Measurements from ENCODE around the gene NPAT. TPM values are rescaled to one million over a fixed set of nuclear protein-coding genes. Genes with fewer than 3 reads are reported as not detected.
A peak's percentile ranks its signal among the peaks of the same experiment; 100 is the strongest.

Gene NPAT
- total and polyA plus RNA-seq, 10 of the 15 experiments (the other 5 are each of a cell fraction or from before 2014, with no cell fraction given): 7.5 to 32.8 (median 20.1) TPM

- TF ChIP-seq MXI1 (IDR thresholded peaks at IDR 0.05; ENCODE audit: low read depth, low read length): peak; percentile 38; the same call in 1 of the 2 replicates
- TF ChIP-seq CTCF (IDR thresholded peaks at IDR 0.05 in 2 of 3, conservative IDR thresholded peaks at IDR 0.05 in 1 of 3; ENCODE audit: control insufficient read depth in 2 of 3, extremely low read depth in 1 of 3, insufficient read depth in 1 of 3, low read depth in 3 of 3, low read length in 3 of 3): peak; percentile 7 to 39 (median 10); a peak in 1 of 6 replicates
- no peak for TF ChIP-seq PBX3 (IDR thresholded peaks at IDR 0.05; ENCODE audit: insufficient replicate concordance, low read depth, low read length)
- peak; percentile 77 for TF ChIP-seq SP1 (IDR thresholded peaks at IDR 0.05; ENCODE audit: low read depth, low read length)
- no peak for TF ChIP-seq HSF1 (IDR thresholded peaks at IDR 0.05; ENCODE audit: low read depth, low read length)
- TF ChIP-seq USF1 (IDR thresholded peaks at IDR 0.05; ENCODE audit: borderline replicate concordance, extremely low read length, insufficient read depth, low read depth, low read length): peak; percentile 58
- no peak for TF ChIP-seq KAT2A (conservative IDR thresholded peaks at IDR 0.05; ENCODE audit: control insufficient read depth, low read depth, low read length)
- peak; percentile 82 for TF ChIP-seq NFYB (IDR thresholded peaks at IDR 0.05; ENCODE audit: insufficient read depth, low read depth, low read length)
- TF ChIP-seq CHD4 (IDR thresholded peaks at IDR 0.05): no peak
- TF ChIP-seq CBX5 (IDR thresholded peaks at IDR 0.05; ENCODE audit: low read depth): no peak
- no peak for TF ChIP-seq ZBTB33 (IDR thresholded peaks at IDR 0.05)
- TF ChIP-seq NBN (IDR thresholded peaks at IDR 0.05): no peak
- TF ChIP-seq TCF7 (IDR thresholded peaks at IDR 0.05; ENCODE audit: borderline replicate concordance): no peak
- no peak for TF ChIP-seq ZBTB4 (CRISPR knock-in tag; IDR thresholded peaks at IDR 0.05)
- no peak for TF ChIP-seq STAT1 (conservative IDR thresholded peaks at IDR 0.05)
- TF ChIP-seq ZNF24 (IDR thresholded peaks at IDR 0.05): no peak
- no peak for TF ChIP-seq ATF7 (IDR thresholded peaks at IDR 0.05; ENCODE audit: low read depth)
- no peak for TF ChIP-seq KLF5 (IDR thresholded peaks at IDR 0.05; ENCODE audit: partially characterized antibody)
These were observed 100.9 kb downstream of the NPAT start, which contains the start of gene ACAT1 (continued) for GRCh38 chr11:108121274-108122155.
